GM18508 (cell line): ENCODE results near the gene KNDC1.

Experiments used
- ATAC-seq: cut with Tn5 transposase; IDR thresholded peaks from one replicate; pipeline ENCODE4 v1.9.1; 2021; ENCODE audit warnings: moderate number of reproducible peaks; ENCODE audit not compliant: insufficient read depth, unreplicated experiment

Gene KNDC1

GRCh38 chr10:133187091-133187905, 27.3 kb downstream of the KNDC1 start:
- no peak for ATAC-seq

DNA sequence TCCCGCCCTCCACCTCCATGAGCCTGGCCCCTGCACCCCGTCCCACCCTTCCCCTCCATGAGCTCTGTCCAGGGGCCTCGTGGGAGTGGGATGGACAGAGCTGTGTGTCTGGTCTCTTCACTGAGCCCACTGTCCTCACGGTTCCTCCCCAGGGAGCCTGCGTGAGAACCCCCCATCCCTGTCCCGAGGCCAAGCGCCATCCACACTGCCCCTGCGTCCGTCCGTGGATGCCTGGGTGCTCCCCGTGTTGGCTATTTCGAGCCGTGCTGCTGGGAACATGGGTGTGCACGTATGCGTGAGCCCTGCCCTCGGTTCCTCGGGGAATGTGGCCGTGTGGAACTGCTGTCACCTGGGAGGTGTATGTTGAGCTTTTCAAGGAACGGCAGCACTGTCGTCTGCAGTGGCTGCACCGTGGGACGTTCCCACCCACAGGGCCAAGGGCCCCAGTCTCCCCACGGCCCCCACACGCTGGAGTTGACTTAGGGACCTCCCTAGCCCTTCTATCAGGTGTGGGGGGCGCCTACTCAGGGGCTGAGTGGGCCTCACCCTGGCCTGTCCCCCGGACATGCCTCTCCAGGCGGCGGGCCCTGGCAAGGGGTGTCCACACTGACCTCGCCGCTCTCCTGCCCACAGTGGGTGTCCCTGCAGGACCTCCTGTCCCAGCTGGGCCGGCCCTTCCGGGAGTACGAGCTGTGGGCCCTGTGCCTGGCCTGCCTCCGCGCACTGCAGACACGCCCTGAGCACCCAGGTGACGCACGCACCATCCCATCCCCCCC, 28.1 kb downstream of the KNDC1 start:
- ATAC-seq = no peak

DNA sequence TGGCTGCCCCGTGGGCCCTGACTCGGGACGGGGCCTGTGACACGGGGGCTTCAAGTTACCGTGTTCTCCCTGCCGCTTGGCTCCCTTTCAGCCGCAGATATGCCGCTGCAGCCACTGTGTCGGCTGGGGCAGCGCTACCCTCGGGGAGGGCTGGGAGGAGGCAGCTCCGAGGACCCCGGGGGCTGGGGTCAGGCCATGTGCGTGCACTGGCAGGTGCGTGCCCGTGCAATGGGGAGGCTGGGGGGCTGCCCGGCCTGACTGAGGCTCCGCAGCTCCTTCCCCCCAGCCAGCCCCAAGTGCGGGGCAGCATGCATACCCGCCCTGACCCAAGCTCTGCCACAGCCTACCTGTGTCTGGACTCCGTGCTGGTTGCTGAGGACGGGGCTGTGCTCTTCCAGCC, 29.2 kb downstream of the KNDC1 start:
- ATAC-seq = no peak

- no peak for ATAC-seq
These were observed 29.7 kb downstream of the KNDC1 start for GRCh38 chr10:133189726-133190125.

DNA sequence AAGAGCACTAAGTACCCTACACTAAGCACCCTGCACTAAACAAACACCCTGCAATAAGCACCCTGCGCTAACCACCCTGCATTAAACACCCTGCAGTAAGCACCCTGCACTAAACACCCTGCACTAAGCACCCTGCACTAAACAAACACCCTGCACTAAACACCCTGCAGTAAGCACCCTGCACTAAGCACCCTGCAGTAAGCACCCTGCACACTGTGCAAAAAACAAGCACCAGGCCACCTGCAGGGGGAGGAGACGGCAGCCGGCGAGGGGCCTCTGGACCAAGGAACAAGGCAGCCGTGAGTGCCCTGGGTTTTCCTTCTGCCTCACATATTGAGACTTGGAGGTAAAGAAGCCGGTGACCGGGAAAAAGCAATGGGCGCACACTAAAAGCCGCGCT, 30.2 kb downstream of the KNDC1 start:
- no peak for ATAC-seq

- no peak for ATAC-seq
These were observed 31.6 kb downstream of the KNDC1 start for GRCh38 chr10:133191651-133192050.

- ATAC-seq = no peak
These were observed 34.1 kb downstream of the KNDC1 start for GRCh38 chr10:133194151-133194550.

DNA sequence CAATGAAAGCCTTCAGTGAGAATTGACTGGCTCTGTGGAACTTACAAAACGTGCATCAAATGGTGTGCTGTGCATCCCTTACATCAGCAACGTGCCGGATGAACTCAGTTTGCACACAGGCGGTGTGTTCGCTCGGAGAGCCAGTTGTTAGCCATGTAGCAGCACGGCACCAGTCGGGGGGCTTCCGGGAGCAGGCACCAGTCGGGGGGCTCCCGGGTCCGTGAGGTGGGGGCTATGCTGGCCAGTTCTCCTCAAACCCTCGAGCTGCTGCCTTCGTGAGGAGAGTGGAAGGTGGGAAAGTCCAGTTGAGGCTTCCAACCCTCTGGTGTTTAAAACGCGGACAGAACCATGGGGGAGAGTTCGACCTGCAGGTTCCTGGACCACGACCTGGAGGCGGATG, 35.1 kb downstream of the KNDC1 start:
- ATAC-seq = no peak

GRCh38 chr10:133195611-133196010, 35.6 kb downstream of the KNDC1 start:
- no peak for ATAC-seq

- no peak for ATAC-seq
These were observed 36.3 kb downstream of the KNDC1 start for GRCh38 chr10:133196221-133196915.

GRCh38 chr10:133196936-133197758, 37.1 kb downstream of the KNDC1 start:
- ATAC-seq = no peak

DNA sequence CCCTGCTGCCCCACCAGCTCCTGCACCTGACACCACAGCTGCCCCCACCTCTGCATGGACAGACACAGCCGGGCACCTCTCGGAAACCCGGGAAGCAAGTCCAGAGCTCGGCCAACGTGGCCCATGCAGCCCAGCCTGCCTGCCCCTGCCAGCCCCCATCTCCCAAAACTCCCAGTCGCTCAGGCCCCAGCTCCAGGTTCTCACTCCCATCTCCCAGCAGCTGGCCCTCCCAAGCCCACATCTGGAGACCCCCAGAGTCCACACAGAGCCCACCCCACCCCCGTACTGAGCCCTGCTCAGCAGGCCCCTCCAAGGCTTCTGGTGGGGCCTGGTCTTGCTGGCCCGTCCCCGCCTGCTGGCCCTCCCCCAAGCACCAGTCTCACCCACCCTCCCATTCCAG, 37.8 kb downstream of the KNDC1 start:
- no peak for ATAC-seq

- no peak for ATAC-seq
These were observed 38.2 kb downstream of the KNDC1 start for GRCh38 chr10:133198206-133198605.

DNA sequence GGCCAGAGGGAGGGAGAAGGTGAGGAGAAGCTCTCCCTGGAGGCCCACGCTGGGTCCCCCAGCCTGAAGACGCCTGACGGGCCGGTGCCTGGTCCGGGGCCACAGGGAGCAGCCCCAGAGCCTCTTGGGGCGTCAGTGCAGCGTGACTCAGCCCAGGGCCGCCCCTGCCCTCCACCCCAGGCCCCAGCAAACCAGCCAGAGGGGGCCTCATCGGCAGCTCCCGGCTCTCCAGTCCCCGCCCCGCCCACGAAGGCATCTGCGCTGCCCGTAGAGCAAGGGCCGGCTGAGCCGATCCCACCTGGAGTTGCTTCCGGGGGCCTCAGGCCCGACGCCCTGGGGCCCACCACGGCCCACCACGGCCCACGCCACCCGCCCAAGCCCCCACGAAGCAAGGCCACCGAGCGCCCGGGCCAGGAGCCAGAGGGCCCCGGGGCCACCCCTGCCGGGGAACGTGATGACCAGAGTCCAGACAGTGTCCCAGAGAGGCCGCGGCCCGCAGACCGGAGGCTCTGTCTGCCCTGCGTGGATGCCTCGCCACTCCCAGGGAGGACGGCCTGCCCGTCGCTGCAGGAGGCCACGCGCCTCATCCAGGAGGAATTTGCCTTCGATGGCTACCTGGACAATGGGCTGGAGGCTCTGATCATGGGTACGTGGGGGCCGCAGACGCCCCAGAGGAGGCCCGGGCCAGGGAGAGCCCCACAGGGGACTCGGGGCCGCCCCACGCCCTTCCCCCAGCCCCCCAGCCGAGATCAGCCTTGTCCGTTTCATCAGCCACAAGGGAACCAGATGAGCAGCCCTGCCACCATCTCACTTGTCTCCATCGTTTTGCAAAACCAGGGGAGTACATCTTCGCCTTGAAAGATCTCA, 38.8 kb downstream of the KNDC1 start:
- no peak for ATAC-seq

- ATAC-seq = no peak
These were observed 39.5 kb downstream of the KNDC1 start for GRCh38 chr10:133199488-133199885.

DNA sequence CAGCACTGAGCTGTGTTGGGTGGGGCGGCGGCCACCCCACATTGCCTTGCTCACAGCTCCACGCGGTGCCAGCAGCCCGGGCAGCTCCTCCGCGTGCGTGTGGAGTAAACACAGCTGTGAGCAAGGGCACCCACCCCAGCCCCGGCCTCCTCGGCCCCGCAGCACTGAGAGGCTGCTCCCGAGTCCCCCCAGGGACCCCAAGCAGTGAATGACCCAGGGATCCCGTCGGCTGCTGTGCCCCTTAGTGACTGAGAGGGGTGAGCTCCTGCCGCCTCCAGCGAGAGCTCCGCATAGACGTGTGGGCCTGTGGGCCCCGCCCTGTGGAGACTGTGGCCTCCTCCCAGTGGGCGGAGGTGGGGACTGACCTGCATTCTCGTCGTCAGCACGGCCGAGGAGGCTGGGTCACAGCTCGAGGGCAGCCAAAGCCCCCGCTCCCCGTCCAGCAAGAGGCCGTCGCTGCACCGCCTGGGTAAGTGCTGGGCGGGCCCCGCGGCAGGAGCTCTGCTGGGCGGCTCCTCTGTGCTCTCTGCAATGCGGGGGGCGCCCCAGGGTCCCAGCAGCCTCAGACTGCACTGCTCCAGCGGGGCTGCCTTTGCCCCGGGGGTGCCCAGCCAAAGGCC, 40.1 kb downstream of the KNDC1 start:
- no peak for ATAC-seq

DNA sequence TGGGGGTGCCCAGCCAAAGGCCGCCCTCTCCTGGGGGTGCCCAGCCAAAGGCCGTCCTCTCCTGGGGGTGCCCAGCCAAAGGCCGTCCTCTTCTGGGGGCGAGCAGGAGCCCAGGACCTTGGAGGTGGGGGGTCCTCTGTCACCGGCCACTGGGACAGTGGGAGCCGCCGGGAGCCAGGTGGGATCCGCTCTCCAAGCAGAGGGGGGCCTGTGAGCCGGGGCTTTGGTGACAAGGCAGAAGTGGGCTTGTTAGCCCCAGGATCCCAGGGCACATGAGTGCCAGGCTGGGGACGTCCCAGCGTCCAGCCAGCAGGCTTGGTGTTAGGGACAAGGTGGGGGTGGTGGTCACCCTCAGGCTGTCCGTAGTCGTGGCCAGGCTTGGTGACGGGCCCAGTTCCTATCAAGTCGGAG, 40.6 kb downstream of the KNDC1 start:
- ATAC-seq = no peak

GRCh38 chr10:133201151-133201947, 41.3 kb downstream of the KNDC1 start:
- ATAC-seq = no peak
